Stomach (tissue), 4 donors: ENCODE data around the gene PRAMEF18.
"Not testable (repeated sequence)": the region's sequence is repeated elsewhere in the genome, so short reads cannot be mapped to it uniquely, and the experiment has no call there.

Experiments used
- EP300 ChIP-seq: sonication (generic); formaldehyde crosslinking; IDR thresholded peaks from one replicate; pipeline ENCODE4 v1.6.1; 2017; ENCODE audit warnings: antibody characterized with exemption
- POLR2A ChIP-seq, 4 donors: fragments of 450-650 bp; IDR thresholded peaks; one replicate each; pipeline ENCODE4 v1.6.1; 2016; ENCODE audit warnings: antibody characterized with exemption in 4 of 4, control low read depth in 2 of 4, mild to moderate bottlenecking in 1 of 4, moderate library complexity in 1 of 4
- POLR2AphosphoS5 ChIP-seq, 3 donors: sonication (generic); formaldehyde crosslinking; IDR thresholded peaks; one replicate each; pipeline ENCODE4 v1.6.1; 2016; ENCODE audit warnings: antibody characterized with exemption in 3 of 3
- TF ChIP-seq, protein P1 (sequence below), 7 experiments: fragments of 450-650 bp in 4 of 7; fragments of 200-600 bp in 3 of 7; sonication (generic) in 3 of 7; IDR thresholded peaks; one replicate each; pipeline ENCODE4 v1.5.1; 2016 to 2019; ENCODE audit warnings: antibody characterized with exemption in 7 of 7, control low read depth in 2 of 7, mild to moderate bottlenecking in 1 of 7

DNA sequence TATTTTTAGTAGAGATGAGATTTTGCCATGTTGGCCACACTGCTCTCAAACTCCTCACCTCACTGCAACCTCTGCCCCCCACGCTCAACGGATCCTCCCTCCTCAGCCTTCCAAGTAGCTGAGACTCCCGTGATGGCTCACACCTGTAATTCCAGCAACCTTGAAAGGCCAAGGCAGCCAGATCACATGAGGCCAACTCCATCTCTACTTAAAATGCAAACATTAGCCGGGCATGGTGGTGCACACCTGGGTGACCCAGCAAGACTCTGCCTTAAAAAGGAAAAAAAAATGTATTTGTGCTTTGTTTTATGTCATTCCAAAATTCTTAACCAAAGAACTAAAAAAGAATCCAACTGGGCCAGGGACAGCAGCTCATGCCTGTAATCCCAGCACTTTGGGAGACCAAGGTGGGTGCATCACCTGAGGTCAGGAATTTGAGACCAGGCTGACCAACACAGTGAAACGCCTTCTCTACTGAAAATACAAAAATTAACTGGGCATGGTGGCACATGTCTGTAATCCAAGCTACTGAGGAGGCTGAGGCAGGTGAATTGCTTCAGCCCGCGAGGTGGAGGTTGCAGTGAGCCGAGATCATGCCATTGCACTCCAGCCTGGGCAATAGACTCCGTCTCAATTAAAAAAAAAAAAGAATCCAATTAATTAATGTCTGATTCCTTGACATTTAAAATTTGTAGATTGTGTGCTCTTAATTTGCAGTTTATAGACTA is 17.7 kb upstream of the PRAMEF18 start:
- TF ChIP-seq, protein P1, sequence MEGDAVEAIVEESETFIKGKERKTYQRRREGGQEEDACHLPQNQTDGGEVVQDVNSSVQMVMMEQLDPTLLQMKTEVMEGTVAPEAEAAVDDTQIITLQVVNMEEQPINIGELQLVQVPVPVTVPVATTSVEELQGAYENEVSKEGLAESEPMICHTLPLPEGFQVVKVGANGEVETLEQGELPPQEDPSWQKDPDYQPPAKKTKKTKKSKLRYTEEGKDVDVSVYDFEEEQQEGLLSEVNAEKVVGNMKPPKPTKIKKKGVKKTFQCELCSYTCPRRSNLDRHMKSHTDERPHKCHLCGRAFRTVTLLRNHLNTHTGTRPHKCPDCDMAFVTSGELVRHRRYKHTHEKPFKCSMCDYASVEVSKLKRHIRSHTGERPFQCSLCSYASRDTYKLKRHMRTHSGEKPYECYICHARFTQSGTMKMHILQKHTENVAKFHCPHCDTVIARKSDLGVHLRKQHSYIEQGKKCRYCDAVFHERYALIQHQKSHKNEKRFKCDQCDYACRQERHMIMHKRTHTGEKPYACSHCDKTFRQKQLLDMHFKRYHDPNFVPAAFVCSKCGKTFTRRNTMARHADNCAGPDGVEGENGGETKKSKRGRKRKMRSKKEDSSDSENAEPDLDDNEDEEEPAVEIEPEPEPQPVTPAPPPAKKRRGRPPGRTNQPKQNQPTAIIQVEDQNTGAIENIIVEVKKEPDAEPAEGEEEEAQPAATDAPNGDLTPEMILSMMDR (IDR thresholded peaks at IDR 0.05): not testable (repeated sequence)
- not testable (repeated sequence) for TF ChIP-seq POLR2A (IDR thresholded peaks at IDR 0.05); EP300; POLR2AphosphoS5 (IDR thresholded peaks at IDR 0.05)
